GM19023 (cell line): ENCODE data around the gene LYRM7.
"Not testable (repeated sequence)": the region's sequence is repeated elsewhere in the genome, so short reads cannot be mapped to it uniquely, and the experiment has no call there.

Experiments used
- ATAC-seq: cut with Tn5 transposase; IDR thresholded peaks from one replicate; pipeline ENCODE4 v1.9.1; 2021; ENCODE audit warnings: mild to moderate bottlenecking, moderate library complexity; ENCODE audit not compliant: unreplicated experiment

Gene LYRM7

GRCh38 chr5:131218392-131218791, 47.6 kb downstream of the LYRM7 start:
- ATAC-seq: peak; percentile 65

- no peak for ATAC-seq
Measured at GRCh38 chr5:131220566-131220965, 49.8 kb downstream of the LYRM7 start.

GRCh38 chr5:131221008-131221703, 50.4 kb downstream of the LYRM7 start:
- no peak for ATAC-seq

- ATAC-seq: no peak
Measured at GRCh38 chr5:131221888-131222287, 51.1 kb downstream of the LYRM7 start.

- ATAC-seq: no peak
Measured at GRCh38 chr5:131222731-131223130, 52.0 kb downstream of the LYRM7 start.

- no peak for ATAC-seq
Measured at GRCh38 chr5:131223751-131224386, 53.1 kb downstream of the LYRM7 start.

GRCh38 chr5:131224387-131225201, 53.9 kb downstream of the LYRM7 start:
- ATAC-seq: peak; percentile 74

GRCh38 chr5:131225282-131225974, 54.7 kb downstream of the LYRM7 start:
- ATAC-seq: no peak

GRCh38 chr5:131226899-131227298, 56.2 kb downstream of the LYRM7 start:
- ATAC-seq: no peak

- no peak for ATAC-seq
Measured at GRCh38 chr5:131228646-131229045, 57.9 kb downstream of the LYRM7 start.

GRCh38 chr5:131229623-131230022, 58.9 kb downstream of the LYRM7 start:
- no peak for ATAC-seq

GRCh38 chr5:131230406-131230805, 59.7 kb downstream of the LYRM7 start:
- ATAC-seq: no peak

- no peak for ATAC-seq
Measured at GRCh38 chr5:131239686-131240085, 68.9 kb downstream of the LYRM7 start.

- ATAC-seq: no peak
Measured at GRCh38 chr5:131242728-131243255, 72.0 kb downstream of the LYRM7 start.

- ATAC-seq: no peak
Measured at GRCh38 chr5:131245312-131245711, 74.6 kb downstream of the LYRM7 start.

- ATAC-seq: no peak
Measured at GRCh38 chr5:131245948-131246347, 75.2 kb downstream of the LYRM7 start.

GRCh38 chr5:131246504-131246903, 75.8 kb downstream of the LYRM7 start:
- no peak for ATAC-seq

GRCh38 chr5:131250751-131251475, 80.2 kb downstream of the LYRM7 start:
- ATAC-seq: no peak

- peak; percentile 87 for ATAC-seq
Measured at GRCh38 chr5:131252824-131253171, 82.1 kb downstream of the LYRM7 start.

- ATAC-seq: not testable (repeated sequence)
Measured at GRCh38 chr5:131254025-131254424, 83.3 kb downstream of the LYRM7 start.
